ENCODE results near the gene PINLYP. TPM values are rescaled to one million over a fixed set of nuclear protein-coding genes. Genes with fewer than 3 reads are reported as not detected.

PINLYP gene
- total and polyA plus RNA-seq, 9 of the 15 experiments (the other 6 are each of a cell fraction or from before 2014, with no cell fraction given), result 1.00 to 6.7 (median 2.2) TPM

DNA sequence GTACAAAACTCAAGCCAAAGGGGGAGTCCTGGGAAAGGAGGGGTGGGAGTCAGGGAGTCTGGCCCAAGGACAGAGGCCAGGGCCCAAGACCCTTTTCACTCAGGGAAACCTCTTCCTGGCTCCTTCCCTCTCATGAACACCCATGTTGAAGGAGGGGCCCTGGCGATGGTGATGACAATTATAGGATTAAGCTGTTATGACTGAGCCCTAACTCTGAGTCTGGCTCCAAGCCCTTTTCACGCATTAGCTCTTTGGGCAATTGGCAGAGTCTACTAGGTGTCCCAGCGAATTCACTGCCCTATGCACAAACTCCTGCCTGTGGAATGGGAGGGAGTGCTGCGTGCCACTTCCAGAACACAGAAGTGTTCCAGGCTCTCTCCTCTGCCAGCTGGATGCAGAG, 21.9 kb upstream of the PINLYP start (continued):
- TF ChIP-seq, protein P1, sequence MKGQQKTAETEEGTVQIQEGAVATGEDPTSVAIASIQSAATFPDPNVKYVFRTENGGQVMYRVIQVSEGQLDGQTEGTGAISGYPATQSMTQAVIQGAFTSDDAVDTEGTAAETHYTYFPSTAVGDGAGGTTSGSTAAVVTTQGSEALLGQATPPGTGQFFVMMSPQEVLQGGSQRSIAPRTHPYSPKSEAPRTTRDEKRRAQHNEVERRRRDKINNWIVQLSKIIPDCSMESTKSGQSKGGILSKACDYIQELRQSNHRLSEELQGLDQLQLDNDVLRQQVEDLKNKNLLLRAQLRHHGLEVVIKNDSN (CRISPR knock-in tag; IDR thresholded peaks at IDR 0.05), result no peak
- TF ChIP-seq TBL1XR1 (IDR thresholded peaks at IDR 0.05; ENCODE audit: low read length in 2 of 2) (no peak), OTX1 (CRISPR knock-in tag; IDR thresholded peaks at IDR 0.05) (no peak), GATA2 (CRISPR knock-in tag; IDR thresholded peaks at IDR 0.05) (no peak)

DNA sequence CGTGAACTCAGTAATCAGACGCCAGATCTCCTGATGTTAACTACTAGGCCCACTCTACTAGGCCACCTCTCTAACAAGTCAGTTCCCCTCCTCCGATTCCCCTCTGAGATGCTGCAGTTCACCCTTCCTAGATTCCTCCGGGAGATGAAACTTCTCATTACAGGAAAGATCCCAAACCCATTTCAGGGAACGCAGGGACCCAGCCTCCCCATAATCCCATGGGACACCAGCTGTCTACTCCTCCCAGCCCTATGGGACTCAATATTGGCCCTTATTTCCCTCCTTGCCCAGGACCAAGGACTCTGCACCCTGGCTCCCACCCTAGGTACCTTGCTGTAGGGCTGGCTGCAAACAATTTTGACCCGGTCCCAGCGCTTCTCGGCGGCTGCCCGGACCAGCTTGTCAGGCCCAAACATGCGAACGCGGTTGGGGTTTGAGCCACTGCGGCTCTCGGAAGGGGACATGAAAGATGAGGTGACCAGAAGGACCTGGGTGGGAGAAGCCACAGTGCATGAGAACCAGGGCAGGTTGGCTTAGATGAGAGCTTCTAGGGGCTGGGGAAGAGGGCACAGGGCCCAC, 21.2 kb upstream of the PINLYP start:
- Histone ChIP-seq H4K20me1 (replicated peaks; ENCODE audit: control insufficient read depth, insufficient read depth, low read length) (no peaks in the 10 kb centered on the region), H3K79me2 (ENCODE audit: control insufficient read depth, insufficient read depth, low read length) (no peaks in the 10 kb centered on the region), H3K27ac (ENCODE audit: extremely low read depth, low read depth, low read length) (no peak overlapping the region), H2AFZ (ENCODE audit: low read depth, low read length) (no peak overlapping the region), H3K27me3 (ENCODE audit: control insufficient read depth in 2 of 2, insufficient read depth in 2 of 2, low read length in 2 of 2) (no peaks in the 10 kb centered on the region), H3K9ac (ENCODE audit: insufficient read depth in 1 of 2, low read depth in 2 of 2, low read length in 2 of 2) (no peak overlapping the region), H3K9me3 (replicated peaks; ENCODE audit: control insufficient read depth, insufficient read depth, low read depth, low read length) (no peaks in the 10 kb centered on the region), H3K4me2 (ENCODE audit: insufficient read depth, low read length) (no peak overlapping the region), H3K4me1 (replicated peaks in 1 of 2; ENCODE audit: control insufficient read depth in 2 of 2, insufficient read depth in 2 of 2, low read length in 2 of 2) (peaks cover 0 to 8% of the 10 kb centered on the region in 2 experiments; a peak in 1 of 5 replicates), H3K9me1 (ENCODE audit: control insufficient read depth, insufficient read depth, low read length) (no peaks in the 10 kb centered on the region), H3K36me3 (ENCODE audit: control insufficient read depth, insufficient read depth, low read length) (peaks cover 59% of the 10 kb centered on the region; the same call in 2 of the 3 replicates), H3K4me3 (no peak overlapping the region)
- ChIA-PET POLR2A (interaction anchor here (0.6 to 1.5 kb wide), 4 partner anchors 9 to 98 kb away, joined by 3 to 6 read pairs (median 5); no protein-coding TSS in a partner anchor), CTCF (ENCODE audit: low intra/inter-chr PET ratio) (interaction anchor here (1.4 to 1.8 kb wide), 2 partner anchors 70 to 98 kb away, joined by 4 to 7 read pairs; no protein-coding TSS in a partner anchor)
- in situ Hi-C loops (cut with MboI) (no loop called here), intact Hi-C loops (cut with micrococcal nuclease) (loop anchor here (10.0 kb wide), 1 partner anchor 70 kb away; no protein-coding TSS in a partner anchor)
- no TSS peak for BruUV-seq (replicated peaks)
- ATAC-seq (no peak), FAIRE-seq (no peak), DNase-seq (ENCODE audit: extremely low read depth in 1 of 4, low spot score in 3 of 4) (no peak)
- 82% methylated on average over 15 of the region's 15 CpGs for WGBS (ENCODE audit: insufficient coverage, low coverage, missing lambda C conversion rate)
- no peak for TF ChIP-seq ZNF217 (CRISPR knock-in tag; IDR thresholded peaks at IDR 0.05)
- TF ChIP-seq RFX5 (IDR thresholded peaks at IDR 0.05; ENCODE audit: low read depth, low read length), result no peak
- TF ChIP-seq, protein P2, sequence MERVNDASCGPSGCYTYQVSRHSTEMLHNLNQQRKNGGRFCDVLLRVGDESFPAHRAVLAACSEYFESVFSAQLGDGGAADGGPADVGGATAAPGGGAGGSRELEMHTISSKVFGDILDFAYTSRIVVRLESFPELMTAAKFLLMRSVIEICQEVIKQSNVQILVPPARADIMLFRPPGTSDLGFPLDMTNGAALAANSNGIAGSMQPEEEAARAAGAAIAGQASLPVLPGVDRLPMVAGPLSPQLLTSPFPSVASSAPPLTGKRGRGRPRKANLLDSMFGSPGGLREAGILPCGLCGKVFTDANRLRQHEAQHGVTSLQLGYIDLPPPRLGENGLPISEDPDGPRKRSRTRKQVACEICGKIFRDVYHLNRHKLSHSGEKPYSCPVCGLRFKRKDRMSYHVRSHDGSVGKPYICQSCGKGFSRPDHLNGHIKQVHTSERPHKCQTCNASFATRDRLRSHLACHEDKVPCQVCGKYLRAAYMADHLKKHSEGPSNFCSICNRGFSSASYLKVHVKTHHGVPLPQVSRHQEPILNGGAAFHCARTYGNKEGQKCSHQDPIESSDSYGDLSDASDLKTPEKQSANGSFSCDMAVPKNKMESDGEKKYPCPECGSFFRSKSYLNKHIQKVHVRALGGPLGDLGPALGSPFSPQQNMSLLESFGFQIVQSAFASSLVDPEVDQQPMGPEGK (CRISPR knock-in tag; IDR thresholded peaks at IDR 0.05; ENCODE audit: borderline replicate concordance), result no peak
- no peak for TF ChIP-seq ZNF766 (CRISPR knock-in tag; conservative IDR thresholded peaks at IDR 0.05)
- no peak for TF ChIP-seq PHF8 (IDR thresholded peaks at IDR 0.05; ENCODE audit: borderline replicate concordance, low read length)
- no peak for TF ChIP-seq SREBF2 (CRISPR knock-in tag; IDR thresholded peaks at IDR 0.05)
- TF ChIP-seq, protein P3, sequence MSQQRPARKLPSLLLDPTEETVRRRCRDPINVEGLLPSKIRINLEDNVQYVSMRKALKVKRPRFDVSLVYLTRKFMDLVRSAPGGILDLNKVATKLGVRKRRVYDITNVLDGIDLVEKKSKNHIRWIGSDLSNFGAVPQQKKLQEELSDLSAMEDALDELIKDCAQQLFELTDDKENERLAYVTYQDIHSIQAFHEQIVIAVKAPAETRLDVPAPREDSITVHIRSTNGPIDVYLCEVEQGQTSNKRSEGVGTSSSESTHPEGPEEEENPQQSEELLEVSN (IDR thresholded peaks at IDR 0.05; ENCODE audit: borderline replicate concordance in 1 of 2, extremely low read depth in 1 of 2, insufficient read depth in 1 of 2, insufficient read length in 1 of 2, low read depth in 1 of 2, low read length in 1 of 2, poor library complexity in 1 of 2, severe bottlenecking in 1 of 2), result no peak
- TF ChIP-seq, protein P4, sequence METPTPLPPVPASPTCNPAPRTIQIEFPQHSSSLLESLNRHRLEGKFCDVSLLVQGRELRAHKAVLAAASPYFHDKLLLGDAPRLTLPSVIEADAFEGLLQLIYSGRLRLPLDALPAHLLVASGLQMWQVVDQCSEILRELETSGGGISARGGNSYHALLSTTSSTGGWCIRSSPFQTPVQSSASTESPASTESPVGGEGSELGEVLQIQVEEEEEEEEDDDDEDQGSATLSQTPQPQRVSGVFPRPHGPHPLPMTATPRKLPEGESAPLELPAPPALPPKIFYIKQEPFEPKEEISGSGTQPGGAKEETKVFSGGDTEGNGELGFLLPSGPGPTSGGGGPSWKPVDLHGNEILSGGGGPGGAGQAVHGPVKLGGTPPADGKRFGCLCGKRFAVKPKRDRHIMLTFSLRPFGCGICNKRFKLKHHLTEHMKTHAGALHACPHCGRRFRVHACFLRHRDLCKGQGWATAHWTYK (CRISPR knock-in tag; IDR thresholded peaks at IDR 0.05), result no peak
- no peak for TF ChIP-seq MYBL2 (IDR thresholded peaks at IDR 0.05; ENCODE audit: low read depth)
- no peak for TF ChIP-seq MYBL2 (CRISPR knock-in tag; IDR thresholded peaks at IDR 0.05; ENCODE audit: borderline replicate concordance)
- TF ChIP-seq ZNF408 (CRISPR knock-in tag; IDR thresholded peaks at IDR 0.05; ENCODE audit: low read depth), result no peak

Data from K562 (cell line).